GM21737 (cell line): ENCODE results near the gene GDPGP1.

Experiments
- ATAC-seq: cut with Tn5 transposase; IDR thresholded peaks from one replicate; pipeline ENCODE4 v1.9.1; 2021; ENCODE audit warnings: mild to moderate bottlenecking, moderate library complexity; ENCODE audit not compliant: unreplicated experiment

GDPGP1 gene

DNA sequence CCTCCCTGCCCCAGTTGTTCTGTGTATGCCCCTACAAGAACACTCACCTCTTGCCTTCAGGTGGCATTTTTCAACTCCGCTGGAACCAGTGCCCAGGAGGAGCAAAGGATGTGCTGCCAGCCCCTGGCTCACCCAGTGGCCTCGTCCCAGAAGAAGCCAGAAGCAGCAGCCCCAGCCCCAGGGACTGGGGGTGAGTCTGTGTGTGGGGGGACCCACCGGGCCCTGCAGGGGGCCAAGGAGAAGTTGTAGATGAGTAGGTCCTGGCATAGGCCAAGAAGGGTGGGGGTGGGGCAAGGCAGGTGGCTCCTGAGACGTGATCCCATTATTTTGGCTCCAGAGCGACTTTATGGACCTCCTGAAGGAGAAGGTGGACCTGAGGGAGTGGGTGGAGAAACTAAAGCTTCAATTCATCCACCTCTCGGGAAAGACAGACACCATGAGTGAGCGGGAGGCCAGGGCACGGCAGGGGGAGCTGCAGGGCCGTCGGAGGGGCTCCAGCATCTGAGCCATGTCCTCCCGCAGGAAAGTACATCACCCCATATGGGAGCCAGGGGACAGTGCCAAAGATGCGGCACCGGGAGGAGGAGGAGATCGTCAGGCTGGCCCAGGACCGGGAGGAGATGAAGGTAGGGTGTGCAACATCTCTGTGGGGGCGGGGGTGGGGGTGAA is 60.7 kb downstream of the GDPGP1 start:
- no peak for ATAC-seq

- no peak for ATAC-seq
Observed at GRCh38 chr15:90295270-90295648, 61.2 kb downstream of the GDPGP1 start.
